Peyer's patch (tissue), 4 donors: Measurements from ENCODE around the gene MAP6D1. TPM values are rescaled to one million over a fixed set of nuclear protein-coding genes. Genes with fewer than 3 reads are reported as not detected.

ENCODE experiments used
- DNase-seq, 3 donors: peaks; one replicate each; pipeline ENCODE4 v3.0.0-alpha.2; 2017 to 2019
- H3K27ac ChIP-seq, 4 donors: fragments of 200-600 bp; sonication (generic); one replicate each; pipeline ENCODE4 v1.5.1; 2016 to 2019
- H3K27me3 ChIP-seq, 2 donors: fragments of 200-600 bp; sonication (generic); one replicate each; pipeline ENCODE4 v1.5.1; 2019
- H3K36me3 ChIP-seq, 3 donors: fragments of 200-600 bp; sonication (generic); one replicate each; pipeline ENCODE4 v1.5.1; 2016 to 2019
- H3K4me1 ChIP-seq, 4 donors: fragments of 200-600 bp; sonication (generic); one replicate each; pipeline ENCODE4 v1.5.1; 2016 to 2019
- H3K4me3 ChIP-seq, 4 donors: fragments of 200-600 bp; sonication (generic); 1 replicate in 3 of 4; 2 replicates in 1 of 4; pipeline ENCODE4 v1.5.1; 2016 to 2019; ENCODE audit warnings: mild to moderate bottlenecking in 1 of 4
- H3K9me3 ChIP-seq, 4 donors: fragments of 200-600 bp; sonication (generic); one replicate each; pipeline ENCODE4 v1.5.1; 2016 to 2019; ENCODE audit warnings: mild to moderate bottlenecking in 1 of 4
- POLR2A ChIP-seq, 2 donors: fragments of 450-650 bp; IDR thresholded peaks; one replicate each; pipeline ENCODE4 v1.5.1; 2017; ENCODE audit warnings: antibody characterized with exemption in 2 of 2, mild to moderate bottlenecking in 2 of 2, moderate library complexity in 2 of 2
- total RNA-seq, 4 donors: library from RNA; depleted of rRNA; stranded (reverse); fragments of >200 nt; gene quantifications; one replicate each; pipeline ENCODE4 v1.1.0, GENCODE V29; 2016
- TF ChIP-seq, protein P1 (sequence below), 6 experiments: fragments of 450-650 bp in 4 of 6; fragments of 200-600 bp in 2 of 6; sonication (generic) in 1 of 6; IDR thresholded peaks; one replicate each; pipeline ENCODE4 v1.5.1; 2017 to 2019; ENCODE audit warnings: antibody characterized with exemption in 6 of 6, mild to moderate bottlenecking in 3 of 6, moderate library complexity in 1 of 6

MAP6D1 gene
- total RNA-seq, 4 donors from 2014 or later: 1.8 to 9.9 (median 2.0) TPM; not detected in 1

DNA sequence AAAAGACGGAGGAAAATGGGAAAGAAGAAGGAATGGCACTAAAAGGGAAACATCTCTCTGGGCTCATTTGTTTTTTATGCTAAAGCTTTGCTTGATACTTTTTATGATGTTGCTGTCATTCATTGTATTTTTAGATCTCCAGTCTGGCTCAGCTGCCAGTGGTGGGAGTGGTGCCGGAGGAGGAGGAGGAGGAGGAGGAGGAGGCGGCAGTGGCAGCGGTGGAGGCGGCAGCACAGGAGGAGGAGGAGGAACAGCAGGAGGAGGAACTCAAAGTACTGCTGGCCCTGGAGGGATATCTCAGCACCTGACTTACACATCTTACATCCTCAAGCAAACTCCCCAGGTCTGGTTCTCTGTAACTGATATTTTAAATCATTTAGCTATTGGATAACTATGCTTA is 49.6 kb downstream of the MAP6D1 start:
- Histone ChIP-seq H3K4me3 (no peak overlapping the region), H3K36me3 (peaks cover 0 to 56% (median 0%) of the 10 kb centered on the region in 3 donors), H3K4me1 (peaks cover 0 to 3% (median 0%) of the 10 kb centered on the region in 4 donors), H3K27me3 (no peaks in the 10 kb centered on the region), H3K9me3 (no peaks in the 10 kb centered on the region), H3K27ac (peak overlapping the region in 1 of 4 donors; percentile 0)
- peak in 2 of 3 donors; percentile 56 to 71 for DNase-seq
- TF ChIP-seq, protein P1, sequence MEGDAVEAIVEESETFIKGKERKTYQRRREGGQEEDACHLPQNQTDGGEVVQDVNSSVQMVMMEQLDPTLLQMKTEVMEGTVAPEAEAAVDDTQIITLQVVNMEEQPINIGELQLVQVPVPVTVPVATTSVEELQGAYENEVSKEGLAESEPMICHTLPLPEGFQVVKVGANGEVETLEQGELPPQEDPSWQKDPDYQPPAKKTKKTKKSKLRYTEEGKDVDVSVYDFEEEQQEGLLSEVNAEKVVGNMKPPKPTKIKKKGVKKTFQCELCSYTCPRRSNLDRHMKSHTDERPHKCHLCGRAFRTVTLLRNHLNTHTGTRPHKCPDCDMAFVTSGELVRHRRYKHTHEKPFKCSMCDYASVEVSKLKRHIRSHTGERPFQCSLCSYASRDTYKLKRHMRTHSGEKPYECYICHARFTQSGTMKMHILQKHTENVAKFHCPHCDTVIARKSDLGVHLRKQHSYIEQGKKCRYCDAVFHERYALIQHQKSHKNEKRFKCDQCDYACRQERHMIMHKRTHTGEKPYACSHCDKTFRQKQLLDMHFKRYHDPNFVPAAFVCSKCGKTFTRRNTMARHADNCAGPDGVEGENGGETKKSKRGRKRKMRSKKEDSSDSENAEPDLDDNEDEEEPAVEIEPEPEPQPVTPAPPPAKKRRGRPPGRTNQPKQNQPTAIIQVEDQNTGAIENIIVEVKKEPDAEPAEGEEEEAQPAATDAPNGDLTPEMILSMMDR (IDR thresholded peaks at IDR 0.05): no peak
- TF ChIP-seq POLR2A (IDR thresholded peaks at IDR 0.05): no peak

DNA sequence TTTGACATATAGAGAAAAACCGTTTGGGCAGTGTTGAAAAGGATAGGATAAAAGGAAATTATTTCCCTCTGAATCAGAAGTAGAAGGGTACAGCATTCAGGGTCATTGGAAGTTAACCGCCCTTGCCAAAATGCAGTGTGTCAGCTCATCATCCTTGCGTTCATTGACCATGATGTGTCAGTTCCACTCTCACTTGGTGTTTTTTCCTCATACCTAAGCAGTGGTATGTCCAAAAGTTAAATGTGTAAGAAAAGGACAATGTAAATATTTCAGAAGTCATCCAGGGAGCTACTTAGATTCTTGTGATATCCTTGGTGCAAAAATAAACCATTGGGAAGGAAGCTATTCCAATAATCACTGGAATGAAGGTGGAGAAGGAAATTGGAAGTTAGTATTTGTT is 50.7 kb downstream of the MAP6D1 start:
- H3K27me3 ChIP-seq: no peaks in the 10 kb centered on the region
- H3K36me3 ChIP-seq: peaks cover 0 to 48% (median 0%) of the 10 kb centered on the region in 3 donors

GRCh38 chr3:183769453-183769852 is 55.9 kb downstream of the MAP6D1 start:
- Histone ChIP-seq H3K27ac (no peak overlapping the region), H3K36me3 (peaks cover 0 to 19% (median 0%) of the 10 kb centered on the region in 3 donors), H3K4me3 (no peak overlapping the region), H3K27me3 (no peaks in the 10 kb centered on the region), H3K4me1 (no peaks in the 10 kb centered on the region), H3K9me3 (no peaks in the 10 kb centered on the region)
- DNase-seq: no peak
- TF ChIP-seq POLR2A (IDR thresholded peaks at IDR 0.05): no peak
- TF ChIP-seq, protein P1 (IDR thresholded peaks at IDR 0.05): no peak

More for the DNA sequence above, 50.7 kb downstream of the MAP6D1 start:
- TF ChIP-seq, protein P1 (IDR thresholded peaks at IDR 0.05): no peak
- no peak for TF ChIP-seq POLR2A (IDR thresholded peaks at IDR 0.05)
- no peak overlapping the region for H3K27ac ChIP-seq
- no peaks in the 10 kb centered on the region for H3K9me3 ChIP-seq
- no peak for DNase-seq
- H3K4me1 ChIP-seq: peaks cover 0 to 3% (median 0%) of the 10 kb centered on the region in 4 donors
- no peak overlapping the region for H3K4me3 ChIP-seq

DNA sequence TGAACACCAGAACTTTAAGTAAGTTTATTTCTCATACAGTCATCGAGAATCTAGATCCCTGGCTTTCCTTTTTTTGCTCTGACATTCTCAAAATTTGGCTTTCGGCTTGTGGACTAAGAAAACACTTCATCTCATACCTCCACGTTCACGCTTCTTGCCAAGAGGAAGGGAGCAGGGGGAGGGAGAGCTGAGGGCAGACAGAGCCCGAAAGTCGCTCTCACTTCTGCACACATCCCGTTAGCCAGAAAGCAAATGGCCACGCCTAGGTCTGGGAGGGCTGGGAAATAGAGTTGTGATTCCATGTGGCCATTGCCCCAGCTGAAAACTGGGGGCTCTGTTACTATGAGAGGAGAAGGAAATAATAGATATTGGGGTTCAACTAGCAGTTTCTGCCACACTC is 57.3 kb downstream of the MAP6D1 start:
- Histone ChIP-seq H3K4me1 (no peaks in the 10 kb centered on the region), H3K36me3 (peaks cover 0 to 10% (median 0%) of the 10 kb centered on the region in 3 donors), H3K27ac (no peak overlapping the region), H3K27me3 (no peaks in the 10 kb centered on the region), H3K9me3 (no peaks in the 10 kb centered on the region), H3K4me3 (no peak overlapping the region)
- TF ChIP-seq POLR2A (IDR thresholded peaks at IDR 0.05): no peak
- TF ChIP-seq, protein P1 (IDR thresholded peaks at IDR 0.05): no peak
- DNase-seq: no peak

- H3K9me3 ChIP-seq: no peaks in the 10 kb centered on the region
- TF ChIP-seq, protein P1 (IDR thresholded peaks at IDR 0.05): peak; percentile 58 to 90 (median 85)
- TF ChIP-seq POLR2A (IDR thresholded peaks at IDR 0.05): no peak
- H3K27ac ChIP-seq: no peak overlapping the region
- peak; percentile 64 to 89 (median 67) for DNase-seq
- no peaks in the 10 kb centered on the region for H3K4me1 ChIP-seq
- H3K36me3 ChIP-seq: peaks cover 0 to 13% (median 0%) of the 10 kb centered on the region in 3 donors
- H3K27me3 ChIP-seq: no peaks in the 10 kb centered on the region
- no peak overlapping the region for H3K4me3 ChIP-seq
These were observed 58.4 kb downstream of the MAP6D1 start for GRCh38 chr3:183766745-183767606.
